Natural killer cell (primary cell): ENCODE data around the gene SNCB. TPM values are rescaled to one million over a fixed set of nuclear protein-coding genes. Genes with fewer than 3 reads are reported as not detected.

ENCODE experiments used
- ATAC-seq, 3 donors: fragments of 150-1000 bp in 2 of 3; fragments of 200-7000 bp in 1 of 3; cut with Tn5 transposase; 1 replicate in 1 of 3; 2 replicates in 2 of 3; pipeline ENCODE4 v1.10.0; 2021; ENCODE audit warnings: mild to moderate bottlenecking in 2 of 3, moderate library complexity in 2 of 3
- DNase-seq, 2 donors: peaks; one replicate each; pipeline versions ENCODE4 v3.0.0 to v3.0.0-alpha.2; 2013 to 2021; ENCODE audit warnings: mixed read lengths in 1 of 2
- H3K27ac ChIP-seq: one replicate; pipeline ENCODE4 v1.5.1; 2013; ENCODE audit warnings: mild to moderate bottlenecking, low read length
- H3K27me3 ChIP-seq: one replicate; pipeline ENCODE4 v1.6.1; 2013; ENCODE audit warnings: low read length; ENCODE audit not compliant: control insufficient read depth, insufficient read depth
- H3K36me3 ChIP-seq: one replicate; pipeline ENCODE4 v1.6.1; 2013; ENCODE audit warnings: low read length; ENCODE audit not compliant: control insufficient read depth, insufficient read depth
- H3K4me1 ChIP-seq: one replicate; pipeline ENCODE4 v1.6.1; 2013; ENCODE audit warnings: low read length; ENCODE audit not compliant: control insufficient read depth, insufficient read depth
- H3K4me3 ChIP-seq: one replicate; pipeline ENCODE4 v1.5.1; 2013; ENCODE audit warnings: low read length
- H3K9me3 ChIP-seq: one replicate; pipeline ENCODE4 v1.6.1; 2013; ENCODE audit warnings: low read length; ENCODE audit not compliant: control insufficient read depth, insufficient read depth
- H3K27ac Mint-ChIP-seq, 2 donors: one replicate each; pipeline ENCODE4 v1.8.0; 2022; ENCODE audit warnings: mild to moderate bottlenecking in 2 of 2, mixed read lengths in 2 of 2, moderate library complexity in 1 of 2
- H3K27me3 Mint-ChIP-seq, 2 donors: one replicate each; pipeline ENCODE4 v1.8.0; 2022; ENCODE audit warnings: low read depth in 2 of 2, mixed read lengths in 2 of 2
- H3K36me3 Mint-ChIP-seq: one replicate; pipeline ENCODE4 v1.8.0; 2022; ENCODE audit warnings: mixed read lengths
- H3K4me1 Mint-ChIP-seq, 2 donors: one replicate each; pipeline ENCODE4 v1.8.0; 2022; ENCODE audit warnings: mixed read lengths in 2 of 2
- H3K4me3 Mint-ChIP-seq: one replicate; pipeline ENCODE4 v1.8.0; 2022; ENCODE audit warnings: mild to moderate bottlenecking, moderate library complexity, mixed read lengths
- H3K9me3 Mint-ChIP-seq, 2 donors: one replicate each; pipeline ENCODE4 v1.8.0; 2022; ENCODE audit warnings: mixed read lengths in 2 of 2
- WGBS: methylation state at CpG from one replicate; pipeline ENCODE4 v1.1.7; 2013; ENCODE audit warnings: missing lambda C conversion rate; ENCODE audit not compliant: insufficient coverage; 5-methylcytosine and 5-hydroxymethylcytosine counted together
- intact Hi-C: fragments of 100-400 bp; cut with micrococcal nuclease; formaldehyde crosslinking; loops from one replicate; pipeline ENCODE4 v1.14.2; 2022
- total RNA-seq, 4 donors: library from RNA; stranded (reverse); fragments of 120-200 nt in 1 of 4; gene quantifications; one replicate each; pipeline versions ENCODE4 v1.2.3 to v1.2.4, GENCODE V29; 2013 to 2022
- TF ChIP-seq, protein P1 (sequence below): fragments of 200-600 bp; IDR thresholded peaks from one replicate; pipeline ENCODE4 v1.8.0; 2022; ENCODE audit warnings: antibody characterized with exemption

SNCB gene
- total RNA-seq, 3 donors from 2014 or later (not counting 1 experiment from before 2014, with no cell fraction given), result not detected

DNA sequence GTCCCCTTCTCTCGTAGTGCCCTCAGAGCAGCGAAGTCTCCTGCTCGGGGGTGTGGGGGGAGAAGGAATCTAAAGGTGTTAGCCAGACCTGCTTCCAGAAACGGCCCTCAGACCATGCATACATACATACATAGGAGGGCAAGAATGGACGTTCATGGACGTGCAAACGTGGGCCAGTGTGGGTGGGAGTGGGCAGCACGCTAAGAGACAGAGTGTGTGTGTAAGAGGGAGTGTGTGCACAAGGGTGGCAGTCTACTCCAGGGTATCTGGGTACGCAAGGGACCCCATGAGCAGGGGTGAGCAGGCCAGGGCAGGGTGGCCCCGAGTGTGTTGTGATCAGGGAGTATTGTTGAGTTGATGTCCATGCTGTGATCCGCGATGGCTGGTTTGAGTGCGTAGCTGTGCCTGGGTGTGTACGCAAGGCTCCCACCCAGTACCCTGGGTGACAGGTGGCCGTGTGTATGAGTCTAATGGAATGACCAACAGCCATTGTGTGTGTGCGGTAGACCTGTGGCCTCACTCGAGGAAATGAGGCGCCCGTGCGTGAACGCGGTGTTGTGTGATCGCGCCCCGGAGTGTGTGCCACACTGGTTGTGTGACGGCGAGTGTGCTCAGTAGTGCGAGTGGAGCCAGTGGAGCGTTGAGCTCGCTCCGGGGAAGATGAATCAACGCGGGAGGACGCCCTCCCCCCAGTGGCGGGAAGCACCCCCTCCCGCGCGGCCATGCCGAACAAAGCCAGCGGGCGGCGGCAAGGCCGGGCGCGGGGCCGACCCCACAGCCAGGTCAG, 21.2 kb downstream of the SNCB start:
- WGBS, result 35% methylated on average over 46 of the region's 46 CpGs
- H3K9me3 ChIP-seq, result no peaks in the 10 kb centered on the region
- no peak for ATAC-seq
- no peaks in the 10 kb centered on the region for H3K36me3 Mint-ChIP-seq
- H3K4me3 Mint-ChIP-seq, result peak overlapping the region; percentile 91
- intact Hi-C loops, result no loop called here
- peak overlapping the region in 1 of 2 donors; percentile 37 for H3K27ac Mint-ChIP-seq
- TF ChIP-seq, protein P1, sequence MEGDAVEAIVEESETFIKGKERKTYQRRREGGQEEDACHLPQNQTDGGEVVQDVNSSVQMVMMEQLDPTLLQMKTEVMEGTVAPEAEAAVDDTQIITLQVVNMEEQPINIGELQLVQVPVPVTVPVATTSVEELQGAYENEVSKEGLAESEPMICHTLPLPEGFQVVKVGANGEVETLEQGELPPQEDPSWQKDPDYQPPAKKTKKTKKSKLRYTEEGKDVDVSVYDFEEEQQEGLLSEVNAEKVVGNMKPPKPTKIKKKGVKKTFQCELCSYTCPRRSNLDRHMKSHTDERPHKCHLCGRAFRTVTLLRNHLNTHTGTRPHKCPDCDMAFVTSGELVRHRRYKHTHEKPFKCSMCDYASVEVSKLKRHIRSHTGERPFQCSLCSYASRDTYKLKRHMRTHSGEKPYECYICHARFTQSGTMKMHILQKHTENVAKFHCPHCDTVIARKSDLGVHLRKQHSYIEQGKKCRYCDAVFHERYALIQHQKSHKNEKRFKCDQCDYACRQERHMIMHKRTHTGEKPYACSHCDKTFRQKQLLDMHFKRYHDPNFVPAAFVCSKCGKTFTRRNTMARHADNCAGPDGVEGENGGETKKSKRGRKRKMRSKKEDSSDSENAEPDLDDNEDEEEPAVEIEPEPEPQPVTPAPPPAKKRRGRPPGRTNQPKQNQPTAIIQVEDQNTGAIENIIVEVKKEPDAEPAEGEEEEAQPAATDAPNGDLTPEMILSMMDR, result no peak
- H3K27me3 ChIP-seq, result peaks cover 4% of the 10 kb centered on the region
- peaks cover 9 to 10% of the 10 kb centered on the region in 2 donors for H3K4me1 Mint-ChIP-seq
- DNase-seq, result no peak
- no peaks in the 10 kb centered on the region for H3K36me3 ChIP-seq
- peaks cover 13% of the 10 kb centered on the region for H3K4me1 ChIP-seq
- H3K27me3 Mint-ChIP-seq, result peaks cover 18 to 21% of the 10 kb centered on the region in 2 donors
- H3K9me3 Mint-ChIP-seq, result no peaks in the 10 kb centered on the region
- H3K27ac ChIP-seq, result no peak overlapping the region
- no peak overlapping the region for H3K4me3 ChIP-seq

DNA sequence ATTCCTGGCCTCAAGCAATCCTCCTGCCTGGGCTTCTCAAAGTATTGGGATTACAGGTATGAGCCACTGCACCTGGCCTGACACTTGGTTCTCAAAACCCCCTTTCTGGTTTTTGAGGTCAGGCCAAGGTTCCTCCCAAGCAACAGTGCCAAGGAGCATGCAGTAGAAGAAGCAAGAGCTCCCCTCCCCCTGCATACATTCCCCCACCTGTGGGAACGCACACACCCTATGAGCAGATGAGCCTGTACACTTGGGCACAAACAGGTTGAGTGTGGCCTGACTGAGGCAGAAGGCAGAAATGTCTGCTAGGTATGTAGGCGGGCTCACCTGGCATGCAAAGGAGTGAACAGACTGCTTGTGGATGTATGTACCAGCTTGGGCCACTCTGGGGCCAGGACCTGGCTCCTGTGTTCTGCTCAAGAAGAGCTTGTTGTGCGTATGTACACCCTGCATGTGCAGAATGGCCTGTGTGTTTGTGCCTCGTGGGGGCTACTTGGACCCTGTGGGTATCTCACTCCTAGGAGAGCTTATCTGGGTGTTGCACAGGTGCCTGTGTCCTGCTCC, 22.1 kb downstream of the SNCB start:
- Mint-ChIP-seq H3K27ac (no peak overlapping the region), H3K27me3 (peaks cover 18 to 23% of the 10 kb centered on the region in 2 donors), H3K36me3 (no peaks in the 10 kb centered on the region), H3K9me3 (no peaks in the 10 kb centered on the region), H3K4me3 (peak overlapping the region; percentile 47), H3K4me1 (peaks cover 9 to 10% of the 10 kb centered on the region in 2 donors)
- 90% methylated on average over 4 of the region's 4 CpGs for WGBS
- intact Hi-C loops, result no loop called here
- H3K9me3 ChIP-seq, result no peaks in the 10 kb centered on the region
- TF ChIP-seq, protein P1, result no peak
- DNase-seq (no peak), ATAC-seq (no peak)
- H3K36me3 ChIP-seq, result no peaks in the 10 kb centered on the region
- H3K4me1 ChIP-seq, result peaks cover 13% of the 10 kb centered on the region
- H3K27me3 ChIP-seq, result peaks cover under 1% of the 10 kb centered on the region
- H3K27ac ChIP-seq, result no peak overlapping the region
- H3K4me3 ChIP-seq, result no peak overlapping the region

- Histone ChIP-seq H3K4me1 (peaks cover 13% of the 10 kb centered on the region), H3K27me3 (no peaks in the 10 kb centered on the region), H3K9me3 (no peaks in the 10 kb centered on the region), H3K27ac (no peak overlapping the region), H3K4me3 (no peak overlapping the region), H3K36me3 (no peaks in the 10 kb centered on the region)
- Mint-ChIP-seq H3K36me3 (no peaks in the 10 kb centered on the region), H3K27ac (no peak overlapping the region), H3K4me1 (peaks cover 9 to 10% of the 10 kb centered on the region in 2 donors), H3K4me3 (no peak overlapping the region), H3K27me3 (peaks cover 7 to 16% of the 10 kb centered on the region in 2 donors), H3K9me3 (no peaks in the 10 kb centered on the region)
- no peak for ATAC-seq
- TF ChIP-seq, protein P1, result no peak
- intact Hi-C loops, result no loop called here
- no peak for DNase-seq
- 92% methylated on average over 3 of the region's 3 CpGs for WGBS
Observed at GRCh38 chr5:176606875-176607274, 23.5 kb downstream of the SNCB start.
